AG09309 (cell line): ENCODE results near the gene IGSF9B.

Experiments
- DNase-seq: peaks from one replicate; pipeline ENCODE4 v3.0.0-alpha.2; 2010; ENCODE audit warnings: low read depth
- H3K4me3 ChIP-seq: 2 replicates; pipeline ENCODE4 v1.5.1; 2011; ENCODE audit warnings: mild to moderate bottlenecking, low read depth, low read length, moderate library complexity; ENCODE audit not compliant: control insufficient read depth
- TF ChIP-seq, protein P1 (sequence below): IDR thresholded peaks from 2 replicates; pipeline ENCODE4 v1.5.1; 2011; ENCODE audit warnings: mild to moderate bottlenecking, low read depth, low read length, inconsistent platforms; ENCODE audit not compliant: insufficient read depth, control insufficient read depth; ENCODE audit errors: missing control alignments

IGSF9B gene

DNA sequence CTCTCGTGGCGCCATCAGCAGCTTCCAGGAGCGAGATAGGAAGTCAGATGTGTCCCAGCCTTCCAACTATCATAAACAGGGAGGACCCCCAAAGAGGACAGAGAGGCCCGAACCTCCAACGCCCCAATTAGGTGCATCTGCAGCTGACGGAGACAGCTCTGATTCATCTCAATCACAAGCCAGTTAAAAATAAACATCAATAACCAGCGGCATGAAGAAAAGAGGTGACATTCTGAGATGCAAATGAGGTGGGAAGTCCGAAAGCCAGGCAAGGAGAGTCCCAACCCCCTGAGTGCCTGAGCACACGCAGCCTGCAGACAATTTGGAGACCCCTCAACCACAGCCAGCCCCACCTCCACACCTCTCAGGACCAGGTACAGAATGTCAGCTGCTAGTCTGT, 28.1 kb upstream of the IGSF9B start:
- TF ChIP-seq, protein P1, sequence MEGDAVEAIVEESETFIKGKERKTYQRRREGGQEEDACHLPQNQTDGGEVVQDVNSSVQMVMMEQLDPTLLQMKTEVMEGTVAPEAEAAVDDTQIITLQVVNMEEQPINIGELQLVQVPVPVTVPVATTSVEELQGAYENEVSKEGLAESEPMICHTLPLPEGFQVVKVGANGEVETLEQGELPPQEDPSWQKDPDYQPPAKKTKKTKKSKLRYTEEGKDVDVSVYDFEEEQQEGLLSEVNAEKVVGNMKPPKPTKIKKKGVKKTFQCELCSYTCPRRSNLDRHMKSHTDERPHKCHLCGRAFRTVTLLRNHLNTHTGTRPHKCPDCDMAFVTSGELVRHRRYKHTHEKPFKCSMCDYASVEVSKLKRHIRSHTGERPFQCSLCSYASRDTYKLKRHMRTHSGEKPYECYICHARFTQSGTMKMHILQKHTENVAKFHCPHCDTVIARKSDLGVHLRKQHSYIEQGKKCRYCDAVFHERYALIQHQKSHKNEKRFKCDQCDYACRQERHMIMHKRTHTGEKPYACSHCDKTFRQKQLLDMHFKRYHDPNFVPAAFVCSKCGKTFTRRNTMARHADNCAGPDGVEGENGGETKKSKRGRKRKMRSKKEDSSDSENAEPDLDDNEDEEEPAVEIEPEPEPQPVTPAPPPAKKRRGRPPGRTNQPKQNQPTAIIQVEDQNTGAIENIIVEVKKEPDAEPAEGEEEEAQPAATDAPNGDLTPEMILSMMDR, result no peak
- no peak overlapping the region for H3K4me3 ChIP-seq
- no peak for DNase-seq

DNA sequence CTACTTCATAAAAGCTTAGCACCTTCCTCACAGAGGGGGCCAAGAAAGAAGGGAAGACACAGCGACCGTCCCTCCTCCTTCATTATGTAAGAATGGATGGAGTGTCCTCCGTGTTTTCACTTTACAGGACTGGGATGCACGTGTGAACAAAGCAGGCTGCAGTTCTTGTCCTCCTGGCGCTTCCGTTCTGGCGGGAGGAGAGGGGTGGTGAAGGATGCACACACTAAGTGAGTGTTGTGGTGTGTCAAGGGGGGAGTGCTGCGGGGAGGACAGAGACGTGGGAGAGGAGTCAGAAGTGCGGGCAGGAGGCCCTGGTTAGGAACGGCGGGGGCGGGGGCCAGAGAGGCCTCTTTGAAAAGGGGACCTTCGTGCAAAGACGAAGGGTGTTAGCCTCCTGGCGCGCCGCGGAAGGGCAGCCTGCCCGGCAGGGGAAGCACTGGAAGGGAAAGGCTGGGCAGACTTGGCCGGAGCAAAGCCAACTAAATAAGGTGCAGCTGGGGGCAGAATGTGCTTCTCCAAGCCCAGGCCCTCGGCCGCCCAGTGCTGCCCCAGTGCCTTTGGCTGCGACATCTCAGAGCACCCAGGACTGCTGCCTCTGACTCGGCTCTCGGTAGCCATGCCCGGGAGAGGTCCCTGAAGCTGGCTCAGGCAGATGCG, 27.0 kb upstream of the IGSF9B start:
- TF ChIP-seq, protein P1, result no peak
- DNase-seq, result no peak
- no peak overlapping the region for H3K4me3 ChIP-seq

DNA sequence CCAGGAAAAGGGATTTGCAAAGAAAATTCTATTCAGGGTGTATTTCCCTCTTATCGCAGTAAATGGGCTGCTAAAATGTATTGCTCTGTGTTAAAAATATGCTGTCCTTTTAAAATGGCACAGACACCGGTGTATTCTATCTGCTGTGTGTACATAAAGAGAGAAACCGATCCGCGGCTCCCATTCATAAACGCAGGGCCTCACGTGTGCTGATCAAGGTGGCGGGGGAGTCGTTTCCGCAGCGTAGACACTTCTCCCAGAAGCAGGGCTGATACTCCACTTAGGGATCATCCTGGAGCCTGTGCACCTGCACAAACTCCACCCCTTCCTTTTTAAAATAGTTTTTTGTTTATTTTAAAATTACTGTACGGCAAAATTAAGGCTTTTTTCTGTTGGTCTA, 26.1 kb upstream of the IGSF9B start:
- TF ChIP-seq, protein P1, result no peak
- H3K4me3 ChIP-seq, result no peak overlapping the region
- DNase-seq, result no peak

DNA sequence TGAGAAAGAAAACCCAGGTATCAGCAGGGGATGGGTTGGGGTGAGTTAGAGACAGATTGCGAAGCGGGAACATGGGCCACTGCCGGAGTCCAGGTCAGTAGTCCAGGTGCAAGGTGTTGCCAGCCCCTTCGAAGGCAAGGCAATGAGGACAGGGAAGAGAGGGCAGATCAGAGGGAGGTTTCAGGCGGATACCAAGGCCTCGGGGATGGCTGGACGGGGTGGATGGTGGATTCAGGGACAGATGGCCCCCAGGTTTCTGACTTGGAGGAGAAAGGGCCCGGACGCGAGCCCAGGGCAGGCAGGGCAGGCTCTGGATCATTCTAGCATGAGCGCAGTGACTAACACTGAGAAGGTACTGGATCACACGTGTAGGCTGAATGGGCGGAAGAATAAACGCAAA, 25.4 kb upstream of the IGSF9B start:
- H3K4me3 ChIP-seq, result no peak overlapping the region
- TF ChIP-seq, protein P1, result no peak
- no peak for DNase-seq

DNA sequence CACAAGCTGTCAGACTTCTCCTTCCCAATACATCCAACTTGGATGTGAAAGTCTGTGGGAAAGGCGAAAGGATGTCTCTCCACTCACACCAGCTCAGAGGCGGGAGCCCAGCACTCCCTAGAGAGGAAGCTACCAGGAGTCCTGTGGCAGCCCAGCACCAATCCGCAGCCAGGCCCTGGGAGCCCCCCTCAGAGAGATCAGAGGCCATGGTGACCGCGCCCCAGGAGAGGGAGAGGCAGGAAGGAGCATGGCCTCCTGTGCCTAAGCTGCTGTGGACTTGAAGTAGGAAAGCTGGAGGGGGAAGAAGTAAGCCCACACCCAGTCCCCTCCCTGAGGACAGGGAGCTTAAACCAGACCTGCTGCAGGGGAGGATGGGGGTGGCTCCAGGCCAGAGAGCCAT, 24.4 kb upstream of the IGSF9B start:
- no peak for DNase-seq
- H3K4me3 ChIP-seq, result no peak overlapping the region
- TF ChIP-seq, protein P1, result no peak

DNA sequence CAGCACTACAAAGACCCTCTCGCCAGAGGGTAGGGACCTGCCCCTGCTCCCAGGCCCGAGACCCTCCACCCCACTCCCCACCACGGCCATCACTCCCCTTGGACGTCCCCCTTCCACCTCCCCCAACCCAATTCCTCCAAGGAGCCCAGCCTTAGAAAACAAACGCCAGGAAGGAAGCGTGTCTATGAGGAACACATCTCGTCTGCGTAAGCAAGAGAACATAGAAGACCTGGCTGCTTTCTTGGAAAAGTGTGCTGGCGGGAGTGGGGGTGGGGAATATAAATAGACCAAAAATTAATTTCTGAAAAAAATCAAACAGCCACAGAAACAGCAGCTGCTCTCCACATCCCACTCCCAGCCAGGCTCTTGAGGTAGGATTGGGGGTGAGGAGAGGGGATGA, 23.9 kb upstream of the IGSF9B start:
- H3K4me3 ChIP-seq, result no peak overlapping the region
- TF ChIP-seq, protein P1, result no peak
- DNase-seq, result no peak
